Vagina (tissue), 2 donors: ENCODE measurements around the gene CST7. TPM values are rescaled to one million over a fixed set of nuclear protein-coding genes. Genes with fewer than 3 reads are reported as not detected.
A peak's percentile ranks its signal among the peaks of the same experiment; 100 is the strongest.

Experiments used
- DNase-seq, 2 donors: peaks; one replicate each; pipeline ENCODE4 v3.0.0-alpha.2; 2017; ENCODE audit errors: extremely low spot score in 2 of 2
- H3K27ac ChIP-seq: fragments of 200-600 bp; sonication (generic); one replicate; pipeline ENCODE4 v1.5.1; 2019
- H3K27me3 ChIP-seq: fragments of 200-600 bp; sonication (generic); one replicate; pipeline ENCODE4 v1.5.1; 2019
- H3K36me3 ChIP-seq, 2 donors: fragments of 200-600 bp; sonication (generic); one replicate each; pipeline ENCODE4 v1.5.1; 2017 to 2019
- H3K4me1 ChIP-seq: fragments of 200-600 bp; sonication (generic); one replicate; pipeline ENCODE4 v1.5.1; 2019
- H3K4me3 ChIP-seq, 2 donors: fragments of 200-600 bp; sonication (generic); 1 replicate in 1 of 2; 2 replicates in 1 of 2; pipeline ENCODE4 v1.5.1; 2016 to 2019
- H3K9me3 ChIP-seq: fragments of 200-600 bp; sonication (generic); one replicate; pipeline ENCODE4 v1.5.1; 2019
- POLR2A ChIP-seq, 2 donors: fragments of 450-650 bp; IDR thresholded peaks; one replicate each; pipeline ENCODE4 v1.6.1; 2017; ENCODE audit warnings: antibody characterized with exemption in 2 of 2, mild to moderate bottlenecking in 2 of 2, moderate library complexity in 2 of 2
- POLR2AphosphoS5 ChIP-seq, 2 donors: sonication (generic); formaldehyde crosslinking; IDR thresholded peaks; one replicate each; pipeline ENCODE4 v1.9.0; 2017; ENCODE audit warnings: antibody characterized with exemption in 2 of 2, mild to moderate bottlenecking in 2 of 2, low read depth in 1 of 2; ENCODE audit not compliant: insufficient read depth in 1 of 2
- intact Hi-C: fragments of 100-400 bp; cut with DNase I; formaldehyde crosslinking; loops from one replicate; pipeline ENCODE4 v1.15.1; 2023
- total RNA-seq: library from RNA; depleted of rRNA; stranded (reverse); fragments of >200 nt; gene quantifications from one replicate; pipeline ENCODE4 v1.2.3, GENCODE V29; 2016
- TF ChIP-seq, protein P1 (sequence below), 3 experiments: fragments of 450-650 bp in 2 of 3; fragments of 200-600 bp in 1 of 3; sonication (generic) in 1 of 3; IDR thresholded peaks; one replicate each; pipeline ENCODE4 v1.5.1; 2017 to 2019; ENCODE audit warnings: antibody characterized with exemption in 3 of 3, mild to moderate bottlenecking in 2 of 3, moderate library complexity in 2 of 3

Gene CST7
- total RNA-seq, 1 donor from 2014 or later, result 3.7 TPM

DNA sequence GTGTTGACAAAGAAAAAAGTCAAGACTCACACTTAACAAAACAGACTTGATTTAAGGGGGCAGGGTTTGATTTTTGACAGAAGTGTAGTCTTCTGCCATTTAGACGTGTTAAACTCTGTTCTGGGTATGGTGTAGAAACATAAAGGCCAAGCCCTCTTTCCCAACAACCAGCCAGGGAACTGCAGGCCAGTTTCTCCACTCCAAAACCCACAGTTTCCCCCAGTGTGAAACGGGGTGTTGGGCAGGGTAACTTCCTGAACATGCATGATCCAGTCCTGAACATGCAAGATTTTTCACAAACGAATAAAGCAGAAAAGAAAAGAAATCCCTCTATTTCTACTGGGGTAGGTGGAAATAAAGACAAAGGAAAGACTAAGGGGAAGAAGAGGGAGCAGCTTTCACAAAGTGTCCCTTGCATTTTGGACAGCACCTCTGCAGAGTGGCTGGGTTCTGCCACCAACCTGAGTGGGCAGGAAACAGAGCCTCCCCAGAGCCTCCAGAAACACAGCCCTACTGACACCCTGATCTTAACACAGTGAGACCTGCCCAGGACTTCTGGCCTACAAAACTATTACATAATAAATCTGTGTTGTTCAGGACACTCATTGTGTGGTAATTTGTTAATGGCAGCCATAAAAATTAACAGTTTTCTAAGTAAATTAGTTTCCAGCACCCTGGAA lies 36.0 kb downstream of the CST7 start:
- no peaks in the 10 kb centered on the region for H3K4me1 ChIP-seq
- H3K27ac ChIP-seq, result no peak overlapping the region
- H3K36me3 ChIP-seq, result peaks cover 0 to 19% of the 10 kb centered on the region in 2 donors
- DNase-seq, result peak in 1 of 2 donors; percentile 58
- intact Hi-C loops, result no loop called here
- TF ChIP-seq POLR2A (IDR thresholded peaks at IDR 0.05) (no peak), POLR2AphosphoS5 (IDR thresholded peaks at IDR 0.05; ENCODE audit: insufficient read depth in 1 of 2, low read depth in 1 of 2) (no peak)
- TF ChIP-seq, protein P1, sequence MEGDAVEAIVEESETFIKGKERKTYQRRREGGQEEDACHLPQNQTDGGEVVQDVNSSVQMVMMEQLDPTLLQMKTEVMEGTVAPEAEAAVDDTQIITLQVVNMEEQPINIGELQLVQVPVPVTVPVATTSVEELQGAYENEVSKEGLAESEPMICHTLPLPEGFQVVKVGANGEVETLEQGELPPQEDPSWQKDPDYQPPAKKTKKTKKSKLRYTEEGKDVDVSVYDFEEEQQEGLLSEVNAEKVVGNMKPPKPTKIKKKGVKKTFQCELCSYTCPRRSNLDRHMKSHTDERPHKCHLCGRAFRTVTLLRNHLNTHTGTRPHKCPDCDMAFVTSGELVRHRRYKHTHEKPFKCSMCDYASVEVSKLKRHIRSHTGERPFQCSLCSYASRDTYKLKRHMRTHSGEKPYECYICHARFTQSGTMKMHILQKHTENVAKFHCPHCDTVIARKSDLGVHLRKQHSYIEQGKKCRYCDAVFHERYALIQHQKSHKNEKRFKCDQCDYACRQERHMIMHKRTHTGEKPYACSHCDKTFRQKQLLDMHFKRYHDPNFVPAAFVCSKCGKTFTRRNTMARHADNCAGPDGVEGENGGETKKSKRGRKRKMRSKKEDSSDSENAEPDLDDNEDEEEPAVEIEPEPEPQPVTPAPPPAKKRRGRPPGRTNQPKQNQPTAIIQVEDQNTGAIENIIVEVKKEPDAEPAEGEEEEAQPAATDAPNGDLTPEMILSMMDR (IDR thresholded peaks at IDR 0.05), result no peak
- H3K4me3 ChIP-seq, result no peak overlapping the region
- no peaks in the 10 kb centered on the region for H3K9me3 ChIP-seq
- H3K27me3 ChIP-seq, result no peaks in the 10 kb centered on the region

DNA sequence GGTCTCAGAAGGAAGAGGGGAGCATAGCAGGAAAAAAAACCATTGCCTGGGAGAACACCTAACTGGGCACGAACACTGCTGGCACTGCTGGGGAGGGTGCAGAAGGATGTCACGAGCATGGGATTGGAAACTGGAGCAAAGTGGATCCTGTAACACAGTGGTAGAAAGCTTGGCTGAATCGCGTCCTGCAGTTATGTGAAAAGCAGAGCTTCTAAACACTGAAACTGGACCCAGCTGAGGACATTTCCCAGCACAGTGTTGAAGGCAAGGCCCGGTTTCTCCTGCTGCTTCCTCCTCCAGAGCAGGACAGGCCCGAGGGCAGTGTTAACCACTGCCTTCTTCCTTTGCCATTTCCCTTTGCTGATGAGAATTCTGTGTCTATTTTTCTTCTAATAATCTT lies 36.7 kb downstream of the CST7 start:
- Histone ChIP-seq H3K9me3 (no peaks in the 10 kb centered on the region), H3K27me3 (no peaks in the 10 kb centered on the region), H3K4me1 (peaks cover 3% of the 10 kb centered on the region), H3K4me3 (no peak overlapping the region), H3K27ac (no peak overlapping the region), H3K36me3 (peaks cover 0 to 13% of the 10 kb centered on the region in 2 donors)
- intact Hi-C loops, result no loop called here
- DNase-seq, result peak in 1 of 2 donors; percentile 67
- TF ChIP-seq, protein P1 (IDR thresholded peaks at IDR 0.05), result no peak
- TF ChIP-seq POLR2AphosphoS5 (IDR thresholded peaks at IDR 0.05; ENCODE audit: insufficient read depth in 1 of 2, low read depth in 1 of 2) (no peak), POLR2A (IDR thresholded peaks at IDR 0.05) (no peak)

DNA sequence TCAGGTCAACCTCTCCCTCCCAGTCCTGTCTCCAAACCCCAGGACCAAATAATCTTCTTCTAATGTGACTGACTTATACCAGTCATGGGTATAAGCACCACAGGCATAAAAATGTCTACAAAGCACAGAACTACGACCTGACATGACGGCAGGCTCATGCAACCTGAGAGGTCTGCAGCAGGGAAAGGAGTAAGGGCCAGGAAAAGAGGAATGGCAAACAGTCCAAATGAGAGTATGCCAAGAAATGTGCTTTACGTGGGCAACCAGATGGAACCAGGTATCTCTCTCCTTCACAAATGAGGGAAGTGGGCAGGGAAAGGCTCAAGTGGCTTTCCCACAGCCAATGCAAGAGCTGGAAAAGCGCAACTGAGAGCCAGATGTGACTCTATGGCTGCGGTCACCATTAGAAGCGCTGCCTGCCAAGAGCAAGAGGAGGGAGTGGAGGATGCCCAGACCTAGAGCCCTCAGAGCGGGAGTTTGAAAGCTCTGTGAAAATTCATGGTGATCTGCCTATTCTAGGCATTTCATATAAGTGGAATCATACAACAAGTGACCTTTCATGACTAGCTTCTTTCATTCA lies 37.5 kb downstream of the CST7 start:
- TF ChIP-seq POLR2AphosphoS5 (IDR thresholded peaks at IDR 0.05; ENCODE audit: insufficient read depth in 1 of 2, low read depth in 1 of 2) (no peak), POLR2A (IDR thresholded peaks at IDR 0.05) (no peak)
- TF ChIP-seq, protein P1 (IDR thresholded peaks at IDR 0.05), result no peak
- no peak overlapping the region for H3K27ac ChIP-seq
- H3K9me3 ChIP-seq, result no peaks in the 10 kb centered on the region
- intact Hi-C loops, result no loop called here
- H3K36me3 ChIP-seq, result peaks cover 0 to 13% of the 10 kb centered on the region in 2 donors
- no peak overlapping the region for H3K4me3 ChIP-seq
- H3K27me3 ChIP-seq, result no peaks in the 10 kb centered on the region
- H3K4me1 ChIP-seq, result peaks cover 10% of the 10 kb centered on the region
- DNase-seq, result peak in 1 of 2 donors; percentile 77

DNA sequence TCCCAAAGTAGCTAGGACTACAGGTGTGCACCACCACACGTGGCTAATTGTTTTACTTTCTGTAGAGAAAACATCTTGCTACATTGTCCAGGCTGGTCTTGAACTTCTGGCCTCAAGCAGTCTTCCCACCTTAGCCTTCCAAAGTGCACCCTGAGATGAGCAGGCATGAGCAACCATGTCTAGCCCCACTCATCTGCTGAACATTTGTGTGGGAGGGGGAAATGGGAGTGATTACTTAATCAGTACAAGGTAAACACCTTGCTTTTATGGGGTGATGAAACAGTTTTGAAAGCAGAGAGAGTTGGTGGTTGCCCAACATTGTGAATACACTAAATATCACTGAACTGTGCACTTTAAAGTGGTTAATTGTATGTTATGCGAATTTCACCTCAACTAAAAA lies 38.2 kb downstream of the CST7 start:
- Histone ChIP-seq H3K36me3 (peaks cover 0 to 13% of the 10 kb centered on the region in 2 donors), H3K4me3 (no peak overlapping the region), H3K27ac (no peak overlapping the region), H3K27me3 (no peaks in the 10 kb centered on the region), H3K4me1 (peaks cover 15% of the 10 kb centered on the region), H3K9me3 (no peaks in the 10 kb centered on the region)
- DNase-seq, result peak in 1 of 2 donors; percentile 58
- intact Hi-C loops, result no loop called here
- TF ChIP-seq, protein P1 (IDR thresholded peaks at IDR 0.05), result no peak
- TF ChIP-seq POLR2A (IDR thresholded peaks at IDR 0.05), result no peak
- TF ChIP-seq POLR2AphosphoS5 (IDR thresholded peaks at IDR 0.05; ENCODE audit: insufficient read depth in 1 of 2, low read depth in 1 of 2), result no peak
